Left lobe of liver (tissue), 2 donors: ENCODE results near the gene CDX1. TPM values are rescaled to one million over a fixed set of nuclear protein-coding genes. Genes with fewer than 3 reads are reported as not detected.

Source experiments
- ATAC-seq: fragments of 200-7000 bp; cut with Tn5 transposase; one replicate; pipeline ENCODE4 v1.9.1; 2020; ENCODE audit warnings: mild to moderate bottlenecking, moderate library complexity
- DNase-seq: peaks from one replicate; pipeline ENCODE4 v3.0.0-alpha.2; 2020; ENCODE audit warnings: low spot score
- total RNA-seq: library from RNA; stranded (reverse); gene quantifications from one replicate; pipeline ENCODE4 v1.2.1, GENCODE V29; 2021
- donor health status: DM: no; HTN: no; CAD: no; lungs with moderate emphysema.
- donor health status: DM: no; HTN: yes; CAD: no.

CDX1 gene
- total RNA-seq, 1 donor from 2014 or later: 0.15 TPM

- no peak for ATAC-seq
- no peak for DNase-seq
These were observed 37.4 kb downstream of the CDX1 start for GRCh38 chr5:150203832-150204589.

GRCh38 chr5:150204590-150204960 is 38.0 kb downstream of the CDX1 start:
- DNase-seq: no peak
- ATAC-seq: no peak

- ATAC-seq (no peak), DNase-seq (no peak)
These were observed 39.7 kb downstream of the CDX1 start for GRCh38 chr5:150206098-150206778.

GRCh38 chr5:150206779-150207115 is 40.2 kb downstream of the CDX1 start:
- DNase-seq: no peak
- no peak for ATAC-seq

GRCh38 chr5:150208187-150209098 is 41.9 kb downstream of the CDX1 start:
- DNase-seq: no peak

GRCh38 chr5:150209099-150209635 is 42.6 kb downstream of the CDX1 start:
- ATAC-seq: peak; percentile 32
- no peak for DNase-seq

More at GRCh38 chr5:150208187-150209098, 41.9 kb downstream of the CDX1 start:
- no peak for ATAC-seq

GRCh38 chr5:150210644-150211043 is 44.1 kb downstream of the CDX1 start:
- ATAC-seq: no peak
- no peak for DNase-seq

DNA sequence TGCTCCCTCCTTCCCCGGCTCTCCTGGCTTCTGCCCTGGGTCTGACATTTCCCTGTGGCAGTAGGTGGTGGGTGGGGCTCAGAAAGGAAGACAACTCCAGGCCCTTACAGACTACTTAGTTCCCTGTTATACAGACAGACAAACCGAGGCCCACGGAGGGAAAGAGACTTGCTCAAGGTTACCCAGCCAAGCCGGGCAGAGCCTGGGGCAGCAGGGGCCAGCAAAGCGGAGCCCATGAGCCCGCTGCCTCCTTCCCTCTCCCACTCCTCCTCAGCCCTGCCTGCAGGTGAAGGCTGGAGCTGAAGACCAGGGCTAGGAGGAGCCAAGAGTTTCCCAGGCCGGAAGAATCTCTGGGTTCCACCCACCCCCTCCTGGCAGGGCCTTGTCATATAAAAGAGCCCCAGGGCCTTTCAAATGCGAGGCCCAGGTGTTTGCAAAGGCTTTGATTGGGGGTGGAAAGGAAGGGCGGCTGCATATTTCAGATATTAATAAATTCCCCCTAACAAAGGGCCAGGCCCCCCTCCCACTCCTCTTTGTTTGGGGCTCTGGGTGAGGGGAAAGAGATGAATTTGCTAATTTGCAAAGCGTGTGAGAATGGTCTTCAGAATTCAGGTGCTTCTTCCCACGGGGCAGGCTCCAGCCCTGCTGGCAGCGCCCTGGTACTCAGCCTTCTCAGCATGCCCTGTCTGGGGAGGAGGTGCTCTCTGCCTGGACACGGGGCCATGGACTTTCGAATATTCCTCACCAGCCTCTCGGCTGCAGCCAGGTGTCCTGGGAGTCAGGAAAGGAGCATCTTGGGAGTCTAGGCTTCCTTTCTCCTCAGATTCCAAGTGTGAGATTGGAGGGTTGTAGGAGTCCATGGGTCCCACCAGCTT is 44.8 kb downstream of the CDX1 start:
- DNase-seq (no peak), ATAC-seq (no peak)

DNA sequence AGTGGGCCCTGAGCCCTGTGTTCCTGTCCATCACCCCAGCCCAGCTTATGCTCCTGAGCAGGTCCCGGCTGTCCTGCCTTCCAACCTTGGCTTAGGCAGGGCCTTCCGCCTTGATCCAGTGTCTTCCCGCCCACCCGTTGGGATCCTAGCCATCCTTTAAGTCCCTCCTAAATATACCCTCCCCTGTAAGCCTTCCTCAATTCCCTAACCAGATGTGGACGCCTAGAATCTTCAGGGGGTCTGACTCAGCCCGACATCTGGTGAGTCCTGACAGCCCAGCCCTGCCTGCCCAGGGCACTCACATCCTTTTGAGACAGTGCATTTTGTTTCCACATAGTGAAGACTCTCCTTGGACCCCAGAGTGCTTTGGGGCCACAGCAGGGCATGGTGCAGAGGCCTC is 47.0 kb downstream of the CDX1 start:
- ATAC-seq: no peak
- DNase-seq: no peak

DNA sequence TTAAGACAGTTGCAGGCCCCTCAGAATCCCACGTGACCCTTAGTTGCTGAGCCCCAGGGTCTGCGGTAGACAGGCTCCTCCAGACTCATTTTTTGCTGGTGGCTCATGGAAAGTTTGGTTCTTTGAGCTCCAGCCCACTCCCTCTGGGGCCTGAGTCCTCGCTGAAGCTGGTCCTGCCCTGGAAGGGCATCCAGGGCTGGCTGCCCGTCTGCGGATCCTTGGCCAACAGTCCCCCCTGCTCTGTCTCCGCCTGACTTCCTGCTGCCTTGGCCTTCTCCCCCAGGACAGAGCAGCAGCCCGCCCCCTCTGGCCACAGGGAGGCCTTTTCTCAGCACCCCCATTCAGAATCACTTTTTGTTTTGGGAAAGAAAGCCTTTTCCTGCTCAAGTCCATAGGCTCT is 47.7 kb downstream of the CDX1 start:
- ATAC-seq (no peak), DNase-seq (no peak)

DNA sequence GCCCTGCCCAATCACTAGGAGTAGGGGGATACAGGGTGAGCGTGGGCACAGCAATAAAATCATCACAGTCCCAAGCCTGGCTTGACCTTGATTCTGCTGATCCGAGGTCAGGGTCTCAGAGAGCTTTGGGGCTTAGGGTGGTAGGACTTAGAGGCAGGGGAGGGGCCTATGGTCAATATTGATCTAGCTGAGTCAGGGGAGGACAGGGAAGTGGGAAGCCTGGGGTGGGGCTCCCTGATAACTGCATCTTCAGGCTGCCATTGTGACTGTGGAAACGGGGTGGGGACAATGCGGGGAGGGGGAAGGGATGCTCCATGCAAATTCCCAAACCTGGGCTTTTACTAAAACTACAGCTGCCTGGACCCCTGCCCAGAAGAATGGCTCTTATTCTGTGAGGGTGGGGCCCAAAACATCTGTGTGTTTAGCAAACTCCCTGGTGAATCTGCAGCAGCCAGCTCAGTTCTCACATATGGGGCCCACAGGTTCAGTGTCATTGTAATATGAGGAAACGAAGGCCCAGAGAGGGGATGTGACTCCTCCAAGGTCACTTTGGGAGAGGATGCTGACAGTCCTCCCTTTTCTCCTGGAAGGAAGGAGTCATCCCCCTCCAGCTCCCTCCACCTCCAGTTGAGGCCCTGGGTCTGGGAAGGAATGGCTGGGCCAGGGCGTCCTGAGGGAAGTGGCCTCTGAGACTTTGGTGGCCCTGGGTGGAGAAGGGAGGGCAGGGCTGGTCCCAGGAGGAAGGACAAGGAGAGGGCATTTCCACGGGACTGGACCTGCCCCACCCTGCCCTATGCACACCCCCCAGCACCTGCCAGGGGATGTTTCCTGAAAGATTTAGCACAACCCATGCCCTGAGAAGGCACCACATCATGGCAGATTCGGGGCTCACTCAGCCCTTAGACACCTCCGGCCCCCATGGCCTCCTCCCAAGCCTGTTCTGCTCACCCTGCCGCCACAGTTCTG is 49.7 kb downstream of the CDX1 start:
- ATAC-seq (no peak), DNase-seq (no peak)

- no peak for ATAC-seq
These were observed 50.5 kb downstream of the CDX1 start for GRCh38 chr5:150217038-150217437.

GRCh38 chr5:150217873-150218692 is 51.5 kb downstream of the CDX1 start:
- ATAC-seq (peak; percentile 99), DNase-seq (peak; percentile 85)

More at GRCh38 chr5:150217038-150217437, 50.5 kb downstream of the CDX1 start:
- DNase-seq: no peak

- DNase-seq (no peak), ATAC-seq (no peak)
These were observed 52.1 kb downstream of the CDX1 start for GRCh38 chr5:150218693-150219035.

DNA sequence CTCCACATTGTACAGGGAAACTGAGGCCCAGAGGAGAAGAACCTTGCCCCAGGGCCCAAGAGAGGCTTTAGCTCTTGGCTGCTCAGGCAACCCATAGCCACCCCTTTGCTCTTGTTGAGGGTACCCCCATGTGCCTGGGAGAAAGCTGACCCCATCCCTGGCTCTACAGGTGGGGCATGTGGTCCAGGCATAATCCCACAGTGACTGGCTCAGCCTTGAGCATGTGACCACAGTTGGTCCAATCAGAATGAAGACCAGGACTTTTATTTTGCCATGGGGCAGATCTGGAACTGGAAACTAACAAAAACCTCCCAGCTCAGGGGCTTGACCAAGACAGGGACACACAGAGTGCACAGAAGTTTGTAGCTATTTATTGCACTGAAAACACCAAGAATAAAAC is 52.6 kb downstream of the CDX1 start:
- DNase-seq (no peak), ATAC-seq (no peak)

- ATAC-seq: no peak
These were observed 53.3 kb downstream of the CDX1 start for GRCh38 chr5:150219861-150220260.

DNA sequence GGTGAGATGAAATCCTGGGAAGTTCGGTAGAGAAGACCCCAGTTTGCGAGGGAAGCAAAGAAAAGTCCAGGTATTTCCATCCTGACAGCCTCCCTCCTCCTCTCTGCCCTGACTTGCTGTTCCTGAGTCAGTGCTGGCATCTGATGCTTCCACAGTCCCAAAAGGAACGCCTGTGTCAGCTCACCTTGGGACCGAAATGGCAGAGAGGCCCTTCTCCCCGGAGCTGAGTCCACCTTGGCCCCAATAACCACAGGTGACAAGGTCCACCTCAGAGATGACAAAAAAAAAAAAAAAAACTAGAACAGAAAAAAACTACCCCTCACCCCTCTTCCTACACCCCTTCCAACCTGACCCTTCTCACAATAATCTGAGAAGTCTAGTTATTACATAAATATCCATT is 54.9 kb downstream of the CDX1 start:
- ATAC-seq: no peak
- DNase-seq: no peak

More at GRCh38 chr5:150219861-150220260, 53.3 kb downstream of the CDX1 start:
- no peak for DNase-seq

DNA sequence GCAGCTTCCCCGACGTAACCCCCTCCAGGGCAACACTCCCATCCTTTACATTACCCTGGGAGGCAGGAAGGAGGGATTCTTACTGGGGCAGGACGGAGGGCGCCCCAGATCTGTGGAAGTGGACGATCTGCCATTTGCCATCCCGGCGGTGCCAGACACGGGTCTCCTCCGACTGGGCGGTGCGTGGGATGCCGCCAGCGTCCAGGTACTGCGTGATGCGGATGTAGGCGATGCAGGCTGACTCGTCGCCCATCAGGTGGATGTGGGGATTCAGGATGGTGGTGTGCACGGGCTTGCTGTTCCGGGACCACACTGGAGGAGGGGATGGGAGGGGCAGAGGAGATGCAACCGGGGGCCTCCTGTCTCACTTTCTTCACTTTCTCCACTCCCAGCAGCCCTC is 56.3 kb downstream of the CDX1 start:
- ATAC-seq (no peak), DNase-seq (no peak)
